ENCODE results near the gene TGFBR3. TPM values are rescaled to one million over a fixed set of nuclear protein-coding genes. Genes with fewer than 3 reads are reported as not detected.

TGFBR3 gene
- total RNA-seq, 1 donor from 2014 or later = 125 TPM

DNA sequence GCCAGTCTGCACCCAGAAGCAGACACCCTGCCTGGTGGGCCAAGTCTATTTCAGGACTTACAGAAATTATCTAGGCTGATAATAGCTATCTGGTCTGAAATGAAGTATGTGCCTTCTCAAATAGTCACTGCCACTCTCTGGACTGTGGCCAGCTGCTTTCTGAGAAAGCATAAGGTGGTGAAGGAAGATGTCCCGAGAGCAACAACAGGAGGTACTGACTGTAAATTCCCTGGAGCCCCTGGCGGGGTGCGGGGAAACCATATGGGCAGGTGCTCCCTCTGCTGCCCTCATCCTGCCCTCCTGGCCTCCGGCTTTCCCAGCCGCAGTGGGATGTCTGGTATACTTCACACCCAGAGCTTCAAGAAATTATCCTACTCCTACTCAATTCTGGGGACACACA lies 86.8 kb downstream of the TGFBR3 start:
- DNase-seq = no peak

DNA sequence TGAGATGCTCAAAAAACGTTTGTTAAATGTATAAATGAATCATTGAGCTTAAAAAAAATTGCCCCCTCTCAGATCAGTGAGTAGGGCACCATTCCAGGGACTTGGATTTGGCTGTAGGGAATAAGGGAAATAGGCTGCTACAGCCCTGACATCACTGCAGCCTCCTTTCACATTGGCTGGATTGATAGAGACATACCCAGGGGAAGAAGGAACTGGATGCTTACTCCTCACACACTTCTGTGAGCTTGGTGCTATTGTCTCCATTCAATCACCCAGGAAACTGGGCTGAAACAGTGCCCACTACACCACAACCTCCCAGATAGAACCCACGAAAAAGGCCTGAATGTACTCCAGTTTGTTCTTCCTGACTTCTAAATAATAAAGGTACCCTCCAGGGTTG lies 87.2 kb downstream of the TGFBR3 start:
- no peak for DNase-seq

DNA sequence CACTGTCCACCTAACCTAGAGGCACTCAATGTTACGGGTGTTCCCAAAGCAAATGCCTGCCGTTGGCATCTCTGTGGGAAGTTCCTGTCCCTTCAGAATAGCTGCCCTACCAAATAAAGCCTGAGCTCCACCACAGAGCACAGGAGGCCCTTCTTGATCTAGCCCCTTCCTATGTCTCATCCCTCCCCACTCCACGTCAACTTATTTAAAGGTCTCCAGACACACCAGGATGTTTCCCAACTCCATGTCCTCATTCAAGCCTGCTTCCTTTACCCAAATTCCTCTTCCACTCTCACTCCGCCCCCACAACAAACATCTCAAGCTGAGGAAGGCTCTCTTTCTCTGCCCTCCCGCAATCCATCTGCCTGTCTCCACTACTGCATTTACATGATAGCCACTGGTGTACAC lies 87.7 kb downstream of the TGFBR3 start:
- no peak for DNase-seq

DNA sequence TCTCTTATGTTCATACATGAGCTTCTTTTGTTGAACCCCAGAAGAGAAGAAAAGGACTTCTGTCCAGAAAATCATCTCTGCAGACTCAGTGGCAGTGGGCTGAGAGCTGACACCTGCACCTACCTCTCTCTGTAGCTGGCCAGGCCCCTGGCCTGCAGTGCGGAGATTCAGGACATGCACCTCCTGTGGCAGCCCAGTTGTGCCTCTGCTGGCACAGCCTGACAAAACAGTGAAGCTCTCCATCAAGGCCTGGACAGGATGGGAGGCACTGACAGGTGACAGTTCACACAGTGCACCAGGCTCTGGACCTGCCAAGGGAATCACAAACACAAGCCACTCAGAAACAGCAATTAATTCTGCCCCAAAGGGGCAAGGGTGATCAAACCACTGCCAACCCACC lies 88.8 kb downstream of the TGFBR3 start:
- DNase-seq = no peak

DNA sequence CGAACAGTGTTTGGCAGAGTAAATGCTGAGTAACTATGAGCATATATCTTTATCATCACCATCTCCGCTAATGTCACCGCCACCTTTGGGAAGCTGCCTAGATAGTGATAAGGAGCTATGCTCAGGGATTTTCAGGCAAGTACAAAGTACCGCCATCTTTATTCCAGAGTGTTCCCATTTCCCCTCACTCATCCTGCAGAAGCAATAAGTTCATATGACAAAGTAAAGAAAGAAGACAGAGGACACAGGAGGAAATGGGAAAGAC lies 89.6 kb downstream of the TGFBR3 start:
- no peak for DNase-seq

DNA sequence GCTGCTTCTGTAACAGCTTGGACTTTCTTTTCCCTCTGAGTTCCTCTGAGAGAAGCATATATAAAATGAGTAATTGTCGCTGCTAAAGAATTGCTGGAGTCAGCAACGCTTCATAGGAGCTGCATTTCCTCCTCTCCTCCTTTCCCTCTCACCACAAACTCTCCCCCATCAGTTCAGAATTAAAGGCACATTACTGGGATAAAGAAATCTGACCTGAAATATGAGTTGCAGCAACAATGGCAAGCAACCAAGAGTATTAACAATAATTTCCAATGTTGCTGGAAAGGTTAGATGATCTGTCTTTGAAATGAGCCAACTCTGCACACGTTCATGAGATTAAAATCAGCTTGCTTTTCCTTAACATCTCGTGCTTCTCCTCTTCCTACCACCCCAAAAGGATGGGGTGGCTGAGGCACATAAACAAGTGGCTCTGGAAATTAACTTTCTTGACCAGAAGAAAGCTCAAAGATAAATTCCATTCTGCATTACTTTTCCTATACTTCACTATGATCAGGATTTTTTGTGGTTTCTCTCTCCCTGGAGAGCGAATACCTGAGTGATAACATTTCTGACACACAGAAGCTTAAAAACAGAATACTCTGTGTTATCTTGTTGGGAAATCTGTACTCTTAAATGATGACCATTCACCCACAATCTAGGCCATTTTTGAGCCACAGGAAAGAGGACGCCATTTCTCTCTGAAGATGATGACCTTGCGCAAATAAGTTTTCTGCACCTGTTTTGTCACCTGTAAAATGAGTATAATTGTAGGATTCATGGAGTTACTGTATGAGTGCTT lies 90.2 kb downstream of the TGFBR3 start:
- DNase-seq = peak; percentile 86

DNA sequence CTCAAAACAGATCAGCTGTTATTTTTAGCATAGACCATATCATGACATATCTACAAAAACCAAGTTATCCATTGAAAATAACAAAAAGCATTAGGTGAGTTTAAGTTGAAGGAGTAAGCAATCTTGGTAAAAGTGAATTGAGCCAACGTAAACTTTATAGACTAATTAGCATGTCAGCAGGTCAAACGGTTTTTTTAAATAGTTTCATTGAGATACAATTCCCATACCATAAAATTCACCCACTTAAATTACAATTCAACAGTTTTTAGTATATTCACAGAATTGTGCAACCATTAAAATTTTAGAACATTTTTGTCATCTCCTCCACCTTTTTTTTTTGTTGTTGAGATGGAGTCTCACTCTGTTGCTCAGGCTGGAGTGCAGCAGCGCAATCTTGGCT lies 92.1 kb downstream of the TGFBR3 start:
- no peak for DNase-seq

DNA sequence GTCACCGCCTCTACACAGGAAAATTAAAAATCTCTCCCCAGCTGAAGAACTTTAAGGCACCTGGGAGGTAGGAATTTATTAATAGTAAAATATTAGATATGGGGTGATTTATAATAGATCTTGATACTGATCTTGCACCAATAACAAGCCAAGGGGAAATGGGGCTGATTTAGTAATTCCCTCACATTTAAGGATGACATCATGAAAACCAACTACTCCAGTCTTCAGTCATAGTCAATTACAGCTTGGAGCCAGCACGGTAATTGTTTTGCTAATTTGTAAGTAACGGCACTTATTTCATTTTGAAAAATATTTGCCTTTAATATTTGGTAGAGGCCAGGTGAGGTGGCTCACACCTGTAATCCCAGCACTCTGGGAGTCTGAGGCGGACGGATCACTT lies 92.8 kb downstream of the TGFBR3 start:
- DNase-seq = no peak

DNA sequence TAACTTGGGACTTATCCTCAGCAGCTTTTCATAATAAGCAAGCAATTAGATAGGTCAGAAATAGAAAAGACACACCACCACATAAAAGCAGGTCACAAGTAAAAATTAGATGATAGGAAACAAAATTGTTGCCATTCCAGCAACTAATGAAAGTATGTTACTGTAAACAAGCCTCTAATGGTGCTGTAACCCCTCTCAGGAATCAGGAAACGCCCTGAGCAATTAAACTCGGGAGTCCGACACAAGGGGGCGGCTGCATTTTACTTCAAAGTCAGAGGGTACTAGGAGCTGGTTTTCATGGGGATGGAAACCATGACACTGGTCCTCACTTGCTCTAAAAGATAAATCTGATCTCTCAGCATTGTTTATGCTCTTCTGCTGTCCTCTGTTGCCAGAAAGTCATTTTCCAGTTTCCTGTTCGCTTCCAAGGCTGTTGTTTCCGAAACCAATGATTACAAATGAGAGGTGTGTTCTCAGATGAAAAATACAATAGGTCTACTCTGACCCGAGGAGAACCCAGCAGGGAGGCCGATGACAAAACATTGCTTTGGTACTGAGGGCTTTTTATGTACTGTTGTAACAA lies 93.4 kb downstream of the TGFBR3 start:
- peak; percentile 74 for DNase-seq

DNA sequence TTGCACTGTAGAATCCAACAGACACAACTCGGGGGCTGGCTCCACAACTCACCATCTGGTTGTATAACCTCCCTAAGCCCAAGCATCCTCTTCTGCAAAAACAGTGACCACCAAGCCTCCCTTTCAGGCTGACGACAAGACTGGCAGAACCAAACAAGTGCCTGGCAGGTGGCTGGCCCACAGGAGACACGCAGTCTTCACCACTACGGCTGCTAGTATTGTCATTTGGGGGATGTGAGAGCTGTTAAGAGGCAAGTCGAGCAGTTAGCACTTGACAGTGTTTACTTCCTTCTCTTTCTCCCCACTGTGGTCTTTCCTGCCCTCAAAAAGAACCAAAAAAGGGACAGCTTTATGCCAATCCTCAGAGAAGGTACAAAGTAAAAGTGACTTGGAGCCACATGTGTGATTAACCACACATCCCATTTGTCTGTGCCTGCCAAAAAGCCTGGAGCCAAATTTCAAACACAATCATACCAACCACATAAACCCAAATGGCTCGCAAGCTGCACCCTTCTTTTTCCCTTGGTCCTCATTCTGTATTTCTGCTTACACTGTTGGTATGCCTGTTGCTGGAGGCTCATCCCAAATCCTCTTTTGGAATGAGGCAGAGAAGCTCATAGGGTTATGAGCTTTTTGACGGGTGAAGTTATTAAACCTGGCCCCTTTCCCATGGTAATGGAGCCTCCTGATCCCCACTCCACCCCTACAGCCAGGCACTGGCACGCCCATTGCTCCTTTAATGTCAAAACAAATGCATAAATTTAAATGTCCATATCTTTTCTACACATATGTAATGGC lies 94.1 kb downstream of the TGFBR3 start:
- no peak for DNase-seq

DNA sequence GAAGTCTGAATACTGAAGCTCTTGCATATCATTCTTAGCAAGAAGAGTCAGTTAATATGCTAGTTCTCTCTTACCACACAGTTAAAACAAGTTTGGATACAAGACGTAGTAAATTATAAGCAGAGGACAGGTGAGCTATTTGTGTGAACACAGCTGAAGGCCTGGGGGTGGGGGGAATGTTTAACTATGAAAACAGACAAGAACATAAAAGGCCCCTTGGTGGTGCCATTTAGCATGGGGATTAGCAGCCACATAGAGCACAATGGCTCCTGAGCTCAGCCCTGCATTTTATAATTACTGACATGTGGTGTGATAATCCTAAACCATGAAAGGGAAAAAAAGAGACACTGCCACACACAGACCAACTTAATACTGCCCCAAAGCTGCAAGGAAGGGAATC lies 94.8 kb downstream of the TGFBR3 start:
- peak; percentile 38 for DNase-seq

DNA sequence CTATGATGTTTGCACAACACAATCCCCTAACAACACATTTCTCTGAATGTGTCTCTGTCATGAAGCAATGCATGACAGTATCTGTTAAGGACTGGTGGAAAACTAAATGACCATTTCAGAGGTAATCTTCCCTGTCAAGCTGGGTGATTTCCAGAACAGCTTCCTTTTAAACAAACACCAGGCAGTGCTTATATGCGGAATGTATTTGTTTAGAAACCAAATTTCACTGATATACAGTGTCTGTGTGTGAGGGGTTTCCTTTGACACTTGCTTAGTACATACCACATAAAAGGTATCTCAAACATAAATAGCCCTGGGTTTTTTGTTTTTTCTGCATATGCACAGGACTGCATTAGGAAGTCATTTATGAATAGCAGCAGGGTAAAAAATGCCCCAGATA lies 95.6 kb downstream of the TGFBR3 start:
- no peak for DNase-seq

DNA sequence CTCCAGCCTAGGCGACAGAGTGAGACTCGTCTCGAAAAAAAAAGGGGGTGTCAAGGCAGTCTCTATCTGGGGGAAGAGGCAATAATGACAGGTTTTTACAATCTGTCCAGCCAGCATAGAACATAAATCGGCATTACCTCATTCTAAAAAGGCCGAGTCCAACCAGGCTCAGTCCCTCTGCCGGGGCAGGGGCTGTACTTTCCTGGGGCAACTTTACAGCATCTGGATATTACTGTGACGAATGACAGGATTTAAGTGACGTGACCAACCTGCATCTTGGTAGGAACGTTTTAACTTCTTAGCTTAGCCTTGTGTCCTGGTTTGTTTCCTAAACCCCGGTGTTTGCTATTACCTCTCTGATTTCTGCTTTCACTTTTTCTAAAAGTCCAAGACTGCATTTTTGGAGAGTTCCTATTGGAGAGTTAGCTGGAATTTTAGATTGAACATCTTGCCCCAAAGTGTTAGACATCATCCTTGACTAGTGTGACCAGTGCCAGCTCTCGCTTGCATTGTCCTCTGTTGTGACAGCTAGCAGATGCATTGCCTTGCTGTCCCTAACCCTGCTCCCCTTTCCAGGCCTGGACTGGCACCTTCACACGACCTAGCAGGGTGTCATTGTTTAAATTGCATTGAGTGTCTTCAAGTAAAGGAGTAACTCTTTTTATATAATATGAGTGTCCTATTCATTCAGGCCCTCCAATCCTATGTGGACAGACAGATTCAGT lies 96.5 kb downstream of the TGFBR3 start:
- DNase-seq = no peak

DNA sequence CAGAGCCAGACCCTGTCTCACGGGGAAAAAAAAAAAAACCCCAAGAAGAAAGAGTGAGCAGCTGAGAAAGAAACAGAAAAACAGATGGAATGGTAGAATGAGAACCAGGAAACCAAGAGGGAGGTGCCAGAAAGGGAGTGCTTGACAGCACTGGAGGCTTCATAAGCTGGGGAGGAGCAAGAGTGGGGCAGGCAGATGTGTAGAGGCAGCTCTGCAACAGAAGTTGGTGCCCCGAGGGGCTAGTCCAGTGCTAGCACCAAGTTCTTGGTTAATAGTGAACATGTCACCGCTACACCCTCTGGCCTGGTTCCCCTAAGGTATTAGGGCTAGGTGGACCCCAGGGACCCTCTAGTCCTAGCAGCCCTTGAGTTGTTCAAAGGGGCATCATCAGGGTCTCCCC lies 98.0 kb downstream of the TGFBR3 start:
- DNase-seq = peak; percentile 67

DNA sequence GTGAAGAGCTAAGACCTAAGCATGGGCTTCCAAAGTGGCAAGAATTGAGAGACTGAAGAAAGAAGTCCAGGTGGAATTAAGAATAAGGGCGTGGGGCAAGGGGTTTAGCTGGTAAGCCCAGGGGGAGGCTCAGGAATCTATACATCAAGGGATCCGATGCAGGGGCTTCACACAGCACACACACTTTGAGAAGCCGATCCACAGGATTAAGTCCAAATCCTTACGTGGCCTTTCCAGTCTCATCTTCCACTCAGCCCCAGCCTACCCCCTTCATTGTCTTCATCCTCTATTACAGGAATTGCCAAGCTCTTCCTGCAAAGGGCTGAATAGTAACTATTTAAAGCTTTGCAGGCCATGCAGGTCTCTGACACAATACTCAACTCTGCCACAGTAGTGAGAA lies 101.3 kb downstream of the TGFBR3 start:
- DNase-seq = no peak

DNA sequence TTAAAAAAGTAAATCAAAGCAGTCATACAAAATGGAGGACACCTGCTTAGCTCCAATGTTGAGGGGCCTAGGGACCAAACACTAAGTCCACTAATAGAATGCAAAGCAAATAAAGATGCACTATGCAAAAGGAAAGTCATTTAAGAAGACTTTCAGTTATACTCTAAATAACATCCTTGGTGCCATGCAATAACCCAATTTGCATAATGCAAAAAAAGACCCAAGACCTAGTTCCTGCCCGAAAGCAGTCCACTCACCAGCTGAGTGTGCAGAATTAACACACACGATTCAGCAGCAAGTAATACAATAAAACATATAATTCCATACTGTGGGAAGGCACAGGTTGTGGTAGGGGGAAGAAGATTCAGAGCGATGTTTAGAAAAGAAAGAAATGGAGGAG lies 101.8 kb downstream of the TGFBR3 start:
- no peak for DNase-seq

DNA sequence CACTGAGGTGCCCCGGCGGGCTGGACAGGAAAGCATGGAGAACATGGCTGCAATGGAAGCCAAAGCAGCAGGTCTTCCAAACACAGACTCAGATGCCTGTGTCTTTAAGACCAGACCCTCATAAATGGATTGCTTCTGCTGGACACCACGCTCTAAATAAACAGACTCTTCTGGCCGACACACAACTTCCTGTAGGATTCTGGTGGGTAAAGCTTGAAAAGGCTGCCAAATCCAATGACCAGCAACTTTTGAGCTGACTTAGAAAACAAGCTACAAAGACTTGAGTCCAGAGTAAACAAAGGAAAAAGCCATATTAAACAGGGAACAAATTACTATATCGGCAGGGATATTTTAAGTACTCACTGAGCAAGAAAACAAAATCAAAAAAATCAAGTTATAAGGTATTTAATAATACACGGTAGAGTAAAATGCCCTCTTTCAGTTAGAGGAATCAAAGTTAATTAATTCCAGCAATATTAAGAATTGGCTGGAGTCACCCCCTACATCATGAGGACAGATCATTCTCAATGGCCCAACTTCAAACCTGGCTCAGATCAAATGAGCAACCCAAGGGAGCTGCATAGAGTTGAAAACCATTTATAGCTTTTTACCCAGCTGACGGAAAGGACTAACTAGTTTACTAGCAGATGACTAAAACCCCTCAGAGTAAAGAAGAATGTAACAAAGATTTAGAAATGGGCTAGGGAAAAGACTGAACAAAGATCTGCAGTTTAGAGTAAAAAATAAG lies 102.4 kb downstream of the TGFBR3 start:
- DNase-seq = no peak

DNA sequence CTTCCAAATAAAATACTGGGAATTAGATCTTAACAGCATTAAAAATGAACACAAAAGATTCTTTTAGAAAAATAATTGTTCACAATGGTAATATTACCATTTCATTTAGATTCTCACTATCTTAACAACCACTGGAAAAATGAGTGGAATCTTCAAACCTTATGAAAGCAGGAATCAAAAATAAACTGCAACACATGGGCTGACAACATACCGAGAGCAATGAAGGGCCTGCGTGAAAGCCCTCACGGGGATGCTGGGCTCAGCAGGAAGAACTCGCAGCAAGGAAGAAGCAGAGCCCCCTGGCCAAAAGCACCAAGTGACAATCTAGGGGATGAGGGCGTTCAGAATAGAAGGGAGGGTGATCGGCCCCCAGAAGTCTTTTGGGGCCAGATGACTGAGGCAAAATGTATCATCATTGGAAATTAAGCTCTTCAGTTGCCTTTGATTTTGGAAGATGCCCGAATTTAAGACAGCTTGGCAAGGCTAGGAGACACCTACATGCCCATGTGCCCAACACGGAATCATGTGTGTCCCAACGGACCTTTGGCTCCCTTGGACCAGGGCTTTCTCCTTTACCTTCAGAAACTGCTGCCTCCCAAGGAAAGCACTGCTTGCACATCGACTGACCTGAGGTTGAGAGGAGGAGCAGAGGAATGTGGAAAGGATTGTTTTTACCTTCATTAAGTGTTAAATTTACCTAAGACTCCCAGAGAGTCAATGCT lies 103.9 kb downstream of the TGFBR3 start:
- peak; percentile 53 for DNase-seq

DNA sequence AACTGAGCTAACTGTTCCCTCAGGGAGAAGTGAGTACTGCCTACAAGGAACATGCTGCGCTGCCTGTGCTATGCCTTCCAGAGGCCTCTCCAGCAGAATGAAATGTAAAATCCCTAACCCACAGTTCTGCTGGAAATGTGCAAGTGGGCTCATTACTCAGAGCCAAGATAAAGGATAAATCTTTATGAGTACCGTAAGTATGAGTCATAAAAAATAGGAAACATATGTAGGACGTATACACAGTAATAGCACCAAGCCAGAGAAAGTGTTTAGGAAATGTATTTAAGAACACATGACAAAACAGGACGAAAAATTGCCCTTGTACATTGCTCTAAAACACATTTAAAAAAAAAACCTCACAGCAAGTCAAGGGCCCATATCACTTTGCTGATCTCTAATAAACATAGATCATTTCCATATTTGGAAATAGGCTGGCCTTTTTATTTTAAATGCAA lies 104.6 kb downstream of the TGFBR3 start:
- DNase-seq = peak; percentile 92

DNA sequence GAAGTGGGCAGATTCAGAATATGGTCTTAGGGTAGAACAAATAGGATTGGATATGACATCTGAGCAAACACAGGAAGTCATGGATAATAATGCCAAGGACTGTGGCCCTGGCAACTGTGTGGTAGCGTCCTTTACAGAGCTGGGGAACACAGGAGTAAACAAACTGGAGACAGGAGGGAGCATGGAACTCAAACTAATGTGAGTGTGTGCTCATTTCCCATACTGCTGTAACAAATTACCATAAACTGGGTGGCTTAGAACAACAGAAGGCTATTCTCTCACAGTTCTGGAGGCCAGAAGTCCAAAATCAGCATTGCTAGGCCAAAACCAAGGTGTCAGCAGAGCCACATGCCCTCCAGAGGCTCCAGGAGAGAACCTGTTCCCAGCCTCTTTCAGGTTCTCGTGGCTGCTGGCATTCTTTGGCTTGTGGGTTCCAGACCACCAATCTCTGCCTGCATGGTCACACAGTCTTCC lies 106.4 kb downstream of the TGFBR3 start:
- no peak for DNase-seq

DNA sequence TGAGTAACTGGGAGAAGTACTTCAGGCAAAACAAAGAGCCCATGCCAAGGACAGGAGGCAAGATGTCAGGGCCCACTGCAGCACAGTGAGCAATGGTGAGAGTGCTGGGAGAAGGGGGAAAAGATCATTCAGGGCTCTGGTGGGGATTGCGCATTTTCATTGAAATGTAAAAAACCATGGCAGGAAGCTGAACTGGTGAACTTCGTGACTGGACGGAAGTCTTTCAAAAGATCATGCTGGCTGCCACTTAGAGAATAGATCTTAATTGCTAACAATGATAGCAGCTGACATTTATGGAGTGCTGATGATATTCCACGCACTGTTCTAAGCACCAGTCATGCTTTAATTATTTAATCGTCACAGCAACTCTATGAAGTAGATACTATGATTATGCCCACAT lies 107.0 kb downstream of the TGFBR3 start:
- no peak for DNase-seq

Data from skin of body (tissue), 2 donors.